MG63 (cell line): Measurements from ENCODE around the gene WFDC13. TPM values are rescaled to one million over a fixed set of nuclear protein-coding genes. Genes with fewer than 3 reads are reported as not detected.
"Not testable (repeated sequence)": the region's sequence is repeated elsewhere in the genome, so short reads cannot be mapped to it uniquely, and the experiment has no call there.

Experiments used
- DNase-seq: peaks from one replicate; pipeline ENCODE4 v3.0.0-alpha.2; 2020
- H3K27me3 ChIP-seq: fragments of 250-450 bp; sonication (Bioruptor Pico); 2 replicates; pipeline ENCODE4 v1.5.1; 2020; ENCODE audit warnings: mild to moderate bottlenecking, moderate library complexity
- H3K36me3 ChIP-seq: fragments of 250-450 bp; sonication (Bioruptor Pico); 2 replicates; pipeline ENCODE4 v1.5.1; 2020; ENCODE audit warnings: mild to moderate bottlenecking, moderate library complexity
- H3K4me3 ChIP-seq: fragments of 250-450 bp; sonication (Bioruptor Pico); 2 replicates; pipeline ENCODE4 v1.5.1; 2020; ENCODE audit warnings: mild to moderate bottlenecking, moderate library complexity
- H3K9me3 ChIP-seq: fragments of 250-450 bp; sonication (Bioruptor Pico); 2 replicates; pipeline ENCODE4 v1.5.1; 2020; ENCODE audit warnings: mild to moderate bottlenecking, moderate library complexity
- total RNA-seq: library from RNA; depleted of rRNA; stranded (reverse); fragments of >200 nt; shearing (Covaris generic); gene quantifications from 2 replicates; pipeline ENCODE4 v1.2.3, GENCODE V29; 2014; ENCODE audit warnings: low replicate concordance; rRNA removed

Gene WFDC13, protein sequence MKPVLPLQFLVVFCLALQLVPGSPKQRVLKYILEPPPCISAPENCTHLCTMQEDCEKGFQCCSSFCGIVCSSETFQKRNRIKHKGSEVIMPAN
- not detected in 2 replicates for total RNA-seq

DNA sequence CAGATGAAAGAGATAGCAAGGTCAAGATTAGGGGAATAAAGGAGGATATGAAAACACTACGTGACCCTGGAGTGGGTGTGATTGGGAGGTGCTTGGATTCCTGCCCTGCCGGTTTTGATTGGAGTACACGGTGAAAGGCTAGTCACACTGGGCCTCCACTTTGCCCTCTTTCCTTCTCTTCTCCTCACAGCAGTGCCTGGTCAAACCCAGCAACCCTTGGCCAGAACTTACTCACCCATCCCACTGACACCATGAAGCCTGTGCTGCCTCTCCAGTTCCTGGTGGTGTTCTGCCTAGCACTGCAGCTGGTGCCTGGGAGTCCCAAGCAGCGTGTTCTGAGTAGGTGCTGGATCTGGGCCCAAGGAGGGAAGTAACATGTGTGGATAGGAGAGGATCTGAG, at the start of gene WFDC13:
TSS of gene WFDC13 (plus strand) at position 166 of the 400 bp plus-strand sequence. CDS start at position 252, 86 bp downstream.
- Histone ChIP-seq H3K9me3 (no peaks in the 10 kb centered on the region), H3K4me3 (no peak within 1 kb of the TSS), H3K36me3 (no peaks in the 10 kb centered on the region), H3K27me3 (0 out of 2 replicates have a peak, but pooled peaks cover 2% of the 10 kb centered on the region)
- peak; percentile 6 for DNase-seq

- not testable (repeated sequence) for DNase-seq
Observed at GRCh38 chr20:45657038-45657437, 44.8 kb upstream of the WFDC13 start.

GRCh38 chr20:45670139-45670538, 31.7 kb upstream of the WFDC13 start, which contains the start of gene WFDC11:
WFDC11 (minus strand) TSS chr20:45670239; CDS start chr20:45650600, 19,639 bp downstream.
- Histone ChIP-seq H3K36me3 (no peaks in the 10 kb centered on the region), H3K4me3 (no peak within 1 kb of the TSS), H3K9me3 (no peaks in the 10 kb centered on the region), H3K27me3 (peaks cover 2% of the 10 kb centered on the region)
- DNase-seq: no peak

More at GRCh38 chr20:45657038-45657437, 44.8 kb upstream of the WFDC13 start:
- not testable (repeated sequence) for H3K4me3 ChIP-seq, H3K36me3 ChIP-seq, H3K27me3 ChIP-seq, H3K9me3 ChIP-seq

DNA sequence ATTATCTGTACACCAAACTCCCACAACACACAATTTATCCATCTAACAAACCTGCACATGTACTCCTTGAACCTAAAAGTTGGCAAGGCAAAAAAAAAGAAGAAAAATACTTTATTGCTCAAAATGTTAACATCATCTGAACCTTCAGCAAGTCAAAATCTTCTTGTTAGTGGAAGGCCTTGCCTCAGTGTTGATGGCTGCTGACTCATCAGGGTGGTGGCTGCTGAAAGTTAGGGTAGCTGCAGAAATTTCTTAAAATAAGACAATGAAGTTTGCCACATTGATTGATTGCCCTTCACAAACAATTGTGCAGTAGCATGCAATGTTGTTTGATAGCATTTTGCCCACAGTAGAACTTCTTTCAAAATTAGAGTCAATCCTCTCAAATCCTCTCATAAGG, 29.1 kb upstream of the WFDC13 start:
- Histone ChIP-seq H3K27me3 (peaks cover 3% of the 10 kb centered on the region), H3K4me3 (no peak overlapping the region), H3K36me3 (no peaks in the 10 kb centered on the region), H3K9me3 (no peaks in the 10 kb centered on the region; the same call in 1 of the 2 replicates)
- DNase-seq: no peak

GRCh38 chr20:45679650-45680049, 22.2 kb upstream of the WFDC13 start:
- H3K4me3 ChIP-seq: no peak overlapping the region
- DNase-seq: no peak
- peaks cover 2% of the 10 kb centered on the region; the same call in 1 of the 2 replicates for H3K9me3 ChIP-seq
- no peaks in the 10 kb centered on the region for H3K36me3 ChIP-seq
- H3K27me3 ChIP-seq: peaks cover 8% of the 10 kb centered on the region

- Histone ChIP-seq H3K4me3 (no peak overlapping the region), H3K36me3 (no peaks in the 10 kb centered on the region), H3K9me3 (0 out of 2 replicates have a peak, but pooled peaks cover 3% of the 10 kb centered on the region), H3K27me3 (peaks cover 6% of the 10 kb centered on the region; the same call in 1 of the 2 replicates)
- peak; percentile 10 for DNase-seq
Observed at GRCh38 chr20:45685896-45686295, 15.9 kb upstream of the WFDC13 start.

DNA sequence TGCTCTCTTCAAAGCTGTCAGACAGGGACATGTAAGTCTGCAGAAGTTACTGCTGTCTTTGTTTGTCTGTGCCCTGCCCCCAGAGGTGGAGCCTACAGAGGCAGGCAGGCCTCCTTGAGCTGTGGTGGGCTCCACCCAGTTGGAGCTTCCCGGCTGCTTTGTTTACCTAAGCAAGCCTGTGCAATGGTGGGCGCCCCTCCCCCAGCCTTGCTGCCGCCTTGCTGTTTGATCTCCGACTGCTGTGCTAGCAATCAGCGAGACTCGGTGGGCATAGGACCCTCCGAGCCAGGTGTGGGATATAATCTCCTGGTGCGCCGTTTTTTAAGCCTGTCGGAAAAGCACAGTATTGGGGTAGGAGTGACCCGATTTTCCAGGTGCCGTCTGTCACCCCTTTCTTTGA, 8.5 kb upstream of the WFDC13 start:
- not testable (repeated sequence) for H3K36me3 ChIP-seq, H3K27me3 ChIP-seq, DNase-seq

GRCh38 chr20:45695496-45695895, 6.3 kb upstream of the WFDC13 start:
- Histone ChIP-seq H3K36me3 (no peaks in the 10 kb centered on the region), H3K9me3 (0 out of 2 replicates have a peak, but pooled peaks cover 6% of the 10 kb centered on the region), H3K4me3 (no peak overlapping the region), H3K27me3 (peaks cover 5% of the 10 kb centered on the region)
- no peak for DNase-seq

More for the DNA sequence above, 8.5 kb upstream of the WFDC13 start:
- not testable (repeated sequence) for H3K4me3 ChIP-seq, H3K9me3 ChIP-seq

GRCh38 chr20:45701104-45701503, 734 bp upstream of the WFDC13 start:
- H3K27me3 ChIP-seq: 0 out of 2 replicates have a peak, but pooled peaks cover 2% of the 10 kb centered on the region
- H3K9me3 ChIP-seq: no peaks in the 10 kb centered on the region
- H3K36me3 ChIP-seq: no peaks in the 10 kb centered on the region
- no peak for DNase-seq
- H3K4me3 ChIP-seq: no peak overlapping the region

GRCh38 chr20:45704969-45705637, 3.3 kb downstream of the WFDC13 start, which contains the start of gene WFDC10B:
WFDC10B (minus strand) TSS chr20:45705019; CDS start chr20:45685992, 19,027 bp downstream.
- no peak for DNase-seq
- H3K9me3 ChIP-seq: no peaks in the 10 kb centered on the region
- H3K27me3 ChIP-seq: peaks cover 5% of the 10 kb centered on the region
- H3K4me3 ChIP-seq: no peak within 1 kb of the TSS
- no peaks in the 10 kb centered on the region for H3K36me3 ChIP-seq

DNA sequence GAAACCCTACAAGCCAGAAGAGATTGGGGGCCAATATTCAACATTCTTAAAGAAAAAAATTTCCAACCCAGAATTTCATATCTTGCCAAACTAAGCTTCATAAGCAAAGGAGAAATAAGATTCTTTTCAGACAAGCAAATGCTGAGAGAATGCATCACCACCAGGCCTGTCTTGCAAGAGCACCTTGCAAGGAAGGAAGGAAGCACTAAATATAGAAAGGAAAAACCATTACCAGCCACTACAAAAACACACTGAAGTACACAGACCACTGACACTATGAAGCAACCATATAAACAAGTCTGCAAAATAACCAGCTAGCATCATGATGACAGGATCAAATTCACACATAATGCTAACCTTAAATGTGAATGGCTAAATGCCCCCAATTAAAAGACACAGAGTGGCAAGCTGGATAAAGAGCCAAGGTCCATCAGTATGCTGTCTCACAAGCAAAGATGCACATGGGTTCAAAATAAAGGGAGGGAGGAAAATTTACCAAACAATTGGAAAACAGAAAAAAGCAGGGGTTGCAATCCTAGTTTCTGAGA, 14.4 kb downstream of the WFDC13 start:
- H3K27me3 ChIP-seq: peaks cover 20% of the 10 kb centered on the region
- not testable (repeated sequence) for H3K36me3 ChIP-seq, H3K4me3 ChIP-seq, DNase-seq, H3K9me3 ChIP-seq

DNA sequence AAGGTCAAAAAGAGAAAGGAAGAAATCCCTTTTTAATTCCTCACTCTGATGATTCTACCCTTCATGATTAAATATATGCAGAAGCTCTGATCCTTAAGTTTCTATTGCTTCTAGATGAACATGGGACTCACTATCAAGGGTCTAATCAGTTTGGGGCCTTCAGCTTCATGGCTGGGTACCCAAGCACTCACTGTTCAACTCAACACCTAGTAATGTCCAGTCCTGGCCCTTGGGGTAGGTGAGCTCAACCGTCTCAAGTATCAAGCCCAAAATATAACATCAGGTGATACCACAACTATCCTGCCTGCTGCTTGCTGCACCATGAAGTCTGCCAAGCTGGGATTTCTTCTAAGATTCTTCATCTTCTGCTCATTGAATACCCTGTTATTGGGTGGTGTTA, 20.2 kb downstream of the WFDC13 start, which contains the start of gene SPINT4:
TSS of gene SPINT4 (plus strand) at position 301 of the 400 bp plus-strand sequence. CDS start at position 322, 21 bp downstream.
- no peaks in the 10 kb centered on the region for H3K36me3 ChIP-seq
- peaks cover 40% of the 10 kb centered on the region for H3K27me3 ChIP-seq
- DNase-seq: no peak
- H3K4me3 ChIP-seq: no peak within 1 kb of the TSS
- peaks cover 4% of the 10 kb centered on the region; the same call in 1 of the 2 replicates for H3K9me3 ChIP-seq

DNA sequence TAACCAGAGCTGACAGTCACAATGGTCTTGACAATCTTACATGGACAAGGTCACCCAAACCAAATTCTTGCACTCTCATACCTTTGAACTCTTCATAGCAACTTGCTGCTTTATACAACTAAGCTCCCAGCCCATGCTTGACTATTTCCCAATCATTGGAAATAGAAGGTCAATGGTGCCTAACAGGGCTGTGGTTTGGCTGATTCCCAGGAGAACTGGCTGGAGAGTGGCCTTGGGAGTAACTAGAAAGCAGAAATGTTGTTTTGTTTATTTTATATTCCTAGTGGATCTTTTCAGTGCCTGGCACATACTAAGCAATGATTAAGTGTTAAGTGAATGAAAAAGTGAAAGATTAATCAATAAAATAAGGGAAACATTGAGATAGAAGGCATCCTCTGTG, 23.3 kb downstream of the WFDC13 start:
- peak; percentile 19 for DNase-seq
- H3K9me3 ChIP-seq: no peaks in the 10 kb centered on the region
- no peaks in the 10 kb centered on the region for H3K36me3 ChIP-seq
- H3K27me3 ChIP-seq: peaks cover 31% of the 10 kb centered on the region
- no peak overlapping the region for H3K4me3 ChIP-seq

DNA sequence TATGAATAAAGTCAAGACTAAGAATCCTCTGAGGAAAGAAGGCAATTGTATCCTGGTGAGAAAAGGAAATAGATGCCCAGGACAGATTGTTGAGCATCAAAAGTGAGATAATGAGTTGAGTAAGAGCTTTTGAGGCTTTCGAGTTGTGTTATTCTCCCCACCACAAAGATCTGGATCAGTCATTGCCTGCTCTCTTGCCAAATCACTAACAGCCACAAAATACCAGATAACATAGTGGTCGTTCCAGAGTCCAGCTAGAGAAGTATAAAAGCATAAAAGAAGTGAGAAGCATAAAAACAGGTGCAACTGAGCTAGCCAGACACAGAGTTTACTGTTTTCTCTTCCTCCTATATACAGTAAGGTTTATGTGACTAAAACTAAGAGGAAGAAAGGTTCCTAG, 25.2 kb downstream of the WFDC13 start:
- H3K27me3 ChIP-seq: peaks cover 23% of the 10 kb centered on the region
- no peaks in the 10 kb centered on the region for H3K36me3 ChIP-seq
- H3K4me3 ChIP-seq: no peak overlapping the region
- 0 out of 2 replicates have a peak, but pooled peaks cover 4% of the 10 kb centered on the region for H3K9me3 ChIP-seq
- no peak for DNase-seq

DNA sequence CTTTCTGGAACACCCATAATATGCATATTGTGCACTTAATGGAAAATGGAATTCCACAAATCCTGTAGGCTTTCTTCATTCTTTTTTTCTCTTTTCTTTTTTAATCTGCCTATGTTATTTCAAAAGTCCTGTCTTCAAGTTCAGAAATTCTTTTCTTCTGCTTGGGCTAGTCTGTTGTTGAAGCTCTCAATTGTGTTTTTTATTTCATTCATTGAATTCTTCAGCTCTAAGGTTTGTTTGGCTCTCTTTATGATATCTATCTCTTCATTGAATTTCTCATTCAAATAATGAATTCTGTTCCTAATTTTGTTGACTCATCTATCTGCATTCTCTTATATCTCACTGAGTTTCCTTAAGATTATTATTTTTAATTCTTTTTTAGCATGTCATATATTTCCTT, 30.4 kb downstream of the WFDC13 start:
- H3K4me3 ChIP-seq: no peak overlapping the region
- H3K9me3 ChIP-seq: peaks cover 11% of the 10 kb centered on the region; the same call in 1 of the 2 replicates
- H3K36me3 ChIP-seq: no peaks in the 10 kb centered on the region
- H3K27me3 ChIP-seq: no peaks in the 10 kb centered on the region
- DNase-seq: no peak

DNA sequence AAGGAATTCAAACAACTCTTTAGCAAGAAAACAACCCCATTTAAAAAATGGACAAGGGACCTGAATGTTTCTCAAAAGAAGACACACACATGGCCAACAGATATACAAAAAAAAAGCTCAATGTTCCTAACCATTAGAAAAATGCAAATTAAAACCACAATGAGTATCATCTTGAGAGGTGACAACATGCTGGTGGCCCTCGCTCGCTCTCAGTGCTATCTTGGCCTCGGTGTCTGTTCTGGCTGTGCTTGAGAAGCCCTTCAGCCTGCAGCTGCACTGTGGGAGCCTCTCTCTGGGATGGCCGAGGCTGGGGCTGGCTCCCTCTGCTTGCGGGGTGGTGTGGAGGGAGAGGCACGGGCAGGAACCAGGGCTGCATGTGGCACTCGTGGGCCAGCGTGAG, 33.7 kb downstream of the WFDC13 start:
- peaks cover 11% of the 10 kb centered on the region for H3K9me3 ChIP-seq
- H3K36me3 ChIP-seq: no peaks in the 10 kb centered on the region
- DNase-seq: no peak
- no peak overlapping the region for H3K4me3 ChIP-seq
- H3K27me3 ChIP-seq: peaks cover 16% of the 10 kb centered on the region

- H3K27me3 ChIP-seq: peaks cover 17% of the 10 kb centered on the region
- DNase-seq: no peak
- H3K9me3 ChIP-seq: peaks cover 11% of the 10 kb centered on the region
- H3K4me3 ChIP-seq: no peak overlapping the region
- no peaks in the 10 kb centered on the region for H3K36me3 ChIP-seq
Observed at GRCh38 chr20:45735988-45736387, 34.1 kb downstream of the WFDC13 start.
